ENCODE measurements around the gene XPO1.
"Not testable (repeated sequence)": the region's sequence is repeated elsewhere in the genome, so short reads cannot be mapped to it uniquely, and the experiment has no call there.

Gene XPO1

DNA sequence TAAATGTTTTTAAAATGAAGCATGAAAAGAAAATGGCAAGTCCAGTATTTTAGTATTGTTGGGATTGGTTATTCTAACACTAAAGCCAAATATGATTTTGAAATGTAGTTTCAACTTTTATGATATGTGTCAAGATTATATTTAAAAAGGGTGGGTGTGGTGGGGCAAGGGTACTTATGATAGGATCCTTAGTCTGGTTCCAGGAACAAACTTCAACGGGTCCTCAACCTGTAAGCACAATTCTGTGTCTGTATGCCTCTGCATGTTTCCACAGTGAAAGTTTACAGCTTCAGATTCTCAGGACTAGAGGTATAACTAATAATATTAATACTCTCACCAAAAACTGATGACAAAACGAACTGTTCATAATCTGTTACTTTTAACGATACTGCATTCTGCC is 73.1 kb downstream of the XPO1 start:
- DNase-seq, result no peak

DNA sequence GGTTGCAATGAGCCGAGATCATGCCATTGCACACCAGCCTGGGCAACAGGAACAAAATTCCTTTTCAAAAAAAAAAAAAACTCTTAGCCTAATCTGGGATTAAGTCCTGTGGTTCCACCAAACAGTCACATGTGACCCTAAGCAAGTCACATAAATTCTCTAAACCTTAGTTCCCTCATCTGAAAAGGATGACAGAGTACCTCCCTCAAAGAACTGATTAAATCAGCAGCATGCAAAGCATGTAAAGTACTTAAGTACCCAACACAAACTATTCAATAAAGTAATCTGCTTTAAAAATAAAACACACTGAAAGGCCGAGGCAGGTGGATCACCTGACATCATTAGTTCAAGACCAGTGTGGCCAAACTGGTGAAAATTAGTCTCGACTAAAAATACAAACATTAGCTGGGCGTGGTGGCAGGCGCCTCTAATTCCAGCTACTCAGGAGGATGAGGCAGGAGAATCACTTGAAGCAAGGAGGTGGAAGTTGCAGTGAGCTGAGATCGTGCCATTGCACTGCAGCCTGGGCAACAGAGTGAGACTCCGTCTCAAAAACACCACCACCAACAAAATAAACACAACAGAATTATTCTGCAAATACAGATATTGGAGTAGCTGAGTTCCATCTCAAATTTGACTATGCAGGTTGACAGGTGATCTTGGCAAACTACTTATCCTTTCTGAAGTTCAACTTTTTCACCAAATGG is 74.2 kb downstream of the XPO1 start:
- DNase-seq, result no peak

DNA sequence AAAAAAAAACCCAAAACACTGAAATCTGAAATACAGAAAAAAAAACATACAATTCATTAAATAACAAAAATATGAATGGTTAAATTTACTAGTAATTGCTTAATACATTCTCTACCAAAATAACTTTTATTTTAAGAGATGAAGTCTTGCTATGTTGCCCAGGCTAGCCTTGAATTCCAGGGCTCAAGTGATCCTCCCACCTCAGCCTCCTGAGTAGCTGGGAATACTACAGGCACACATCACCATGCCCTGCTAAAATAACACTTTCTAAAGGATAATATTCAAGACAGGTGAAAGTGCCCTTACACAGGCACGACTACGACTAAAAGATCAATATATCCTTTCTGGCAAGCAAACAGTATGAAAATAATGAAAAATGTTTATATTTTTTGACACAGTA is 76.8 kb downstream of the XPO1 start:
- DNase-seq, result no peak

DNA sequence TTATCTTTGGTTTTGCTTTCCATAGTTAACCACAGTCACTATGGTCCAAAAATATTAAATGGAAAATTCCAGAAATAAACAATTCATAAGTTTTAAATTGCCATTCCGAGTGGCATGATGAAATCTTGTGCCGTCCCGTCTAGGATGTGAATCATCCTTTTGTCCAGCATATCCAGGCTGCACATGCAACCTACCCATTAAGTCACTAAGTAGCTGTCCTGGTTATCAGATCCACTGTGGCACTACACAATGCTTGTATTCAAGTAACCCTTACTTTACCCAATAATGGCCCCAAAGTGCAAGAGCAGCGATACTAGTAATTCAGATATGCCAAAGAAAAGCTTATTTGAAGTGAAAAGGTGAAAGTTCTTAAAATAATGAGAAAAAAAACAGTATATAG is 78.0 kb downstream of the XPO1 start:
- no peak for DNase-seq

- no peak for DNase-seq
Measured at GRCh38 chr2:61456746-61457420, 81.3 kb downstream of the XPO1 start.

DNA sequence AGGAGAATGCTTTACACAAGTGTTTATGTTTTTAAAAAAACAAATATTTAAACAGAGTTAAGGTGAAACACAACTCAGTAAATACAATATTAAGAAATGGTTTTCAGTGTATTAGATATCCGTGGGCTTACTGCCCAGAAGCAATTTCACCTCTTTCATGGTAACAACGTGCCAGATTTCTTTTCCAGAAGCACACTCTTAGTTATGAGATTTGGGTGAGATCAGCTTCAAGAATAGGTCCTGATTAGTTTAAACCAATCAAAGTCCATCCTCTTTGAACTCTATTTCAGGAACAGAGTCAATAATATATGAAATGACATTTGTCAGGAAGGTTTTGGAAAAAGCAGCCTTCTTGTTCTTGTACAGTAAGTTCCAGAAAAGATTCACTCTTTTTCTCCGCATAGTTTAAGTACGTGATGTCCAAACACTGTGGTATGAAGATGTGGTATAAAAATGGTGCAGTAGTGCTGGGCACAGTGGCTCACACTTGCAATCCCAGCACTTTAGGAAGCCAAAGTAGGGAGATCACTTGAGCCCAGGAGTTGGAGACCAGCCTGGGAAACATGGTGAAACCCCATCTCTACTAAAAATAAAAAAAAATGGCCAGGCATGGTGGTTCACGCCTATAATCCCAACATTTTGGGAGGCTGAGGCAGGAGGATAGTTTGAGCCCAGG is 81.9 kb downstream of the XPO1 start:
- no peak for DNase-seq

- DNase-seq, result not testable (repeated sequence)
Measured at GRCh38 chr2:61454972-61455371, 83.2 kb downstream of the XPO1 start.

GRCh38 chr2:61454383-61454782 is 83.8 kb downstream of the XPO1 start:
- no peak for DNase-seq

- no peak for DNase-seq
Measured at GRCh38 chr2:61452392-61452791, 85.8 kb downstream of the XPO1 start.

DNA sequence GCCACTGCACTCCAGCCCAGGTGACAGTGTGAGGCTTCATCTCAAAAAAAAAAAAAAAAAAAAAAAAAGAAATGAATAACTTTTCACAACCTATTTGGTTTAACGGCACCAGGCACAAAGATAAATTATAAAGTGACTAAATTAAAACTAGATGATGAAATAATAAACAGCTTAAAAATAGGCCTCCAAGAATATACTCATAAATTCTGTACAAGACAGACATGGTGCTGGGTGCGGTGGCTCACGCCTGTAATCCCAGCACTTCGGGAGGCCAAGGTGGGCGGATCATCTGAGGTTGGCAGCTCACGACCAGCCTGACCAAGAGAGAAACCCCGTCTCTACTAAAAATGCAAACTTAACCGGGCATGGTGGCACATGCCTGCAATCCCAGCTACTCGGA is 87.0 kb downstream of the XPO1 start:
- no peak for DNase-seq

DNA sequence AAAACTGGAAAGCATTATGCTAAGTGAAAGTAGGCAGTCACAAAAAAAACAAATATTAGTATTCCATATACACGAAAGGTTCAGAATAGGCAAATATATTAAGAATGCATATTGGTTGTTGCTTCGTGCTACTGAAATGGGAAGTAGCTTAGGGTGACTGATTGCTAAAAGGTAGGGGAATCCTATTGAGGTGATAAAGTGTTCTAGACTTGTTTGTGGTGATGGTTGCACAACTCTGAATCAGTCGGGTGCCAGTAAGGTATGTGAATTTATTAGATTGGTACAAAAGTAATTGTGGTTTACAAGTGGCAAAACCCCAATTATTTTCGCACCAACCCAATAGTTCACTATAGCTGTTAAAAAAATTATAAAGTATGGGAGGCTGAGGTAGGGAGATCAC is 88.0 kb downstream of the XPO1 start:
- no peak for DNase-seq

DNA sequence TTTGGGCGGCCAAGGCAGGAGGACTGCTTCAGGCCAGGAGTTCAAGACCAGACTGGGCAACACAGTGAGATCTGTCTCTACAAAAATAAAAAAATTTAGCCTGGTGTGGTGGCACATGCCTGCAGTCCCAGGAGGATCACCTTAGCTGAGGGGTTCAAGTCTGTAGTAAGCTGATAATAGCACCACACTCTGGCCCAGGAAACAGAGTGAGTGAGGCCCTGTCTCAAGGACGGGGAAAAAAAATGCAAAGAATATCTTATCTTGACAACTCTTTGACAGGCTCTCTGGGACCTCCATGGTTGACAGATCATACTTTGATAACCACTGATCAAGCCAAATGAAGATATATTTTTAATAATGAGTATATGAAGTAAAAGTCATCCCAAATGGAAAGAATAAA is 89.9 kb downstream of the XPO1 start:
- DNase-seq, result no peak

GRCh38 chr2:61446971-61447370 is 91.2 kb downstream of the XPO1 start:
- DNase-seq, result not testable (repeated sequence)

- DNase-seq, result no peak
Measured at GRCh38 chr2:61443342-61444041, 94.7 kb downstream of the XPO1 start.

- DNase-seq, result no peak
Measured at GRCh38 chr2:61439241-61440002, 98.7 kb downstream of the XPO1 start.

- no peak for DNase-seq
Measured at GRCh38 chr2:61438670-61439069, 99.5 kb downstream of the XPO1 start.

GRCh38 chr2:61437170-61437569 is 101.0 kb downstream of the XPO1 start:
- no peak for DNase-seq

DNA sequence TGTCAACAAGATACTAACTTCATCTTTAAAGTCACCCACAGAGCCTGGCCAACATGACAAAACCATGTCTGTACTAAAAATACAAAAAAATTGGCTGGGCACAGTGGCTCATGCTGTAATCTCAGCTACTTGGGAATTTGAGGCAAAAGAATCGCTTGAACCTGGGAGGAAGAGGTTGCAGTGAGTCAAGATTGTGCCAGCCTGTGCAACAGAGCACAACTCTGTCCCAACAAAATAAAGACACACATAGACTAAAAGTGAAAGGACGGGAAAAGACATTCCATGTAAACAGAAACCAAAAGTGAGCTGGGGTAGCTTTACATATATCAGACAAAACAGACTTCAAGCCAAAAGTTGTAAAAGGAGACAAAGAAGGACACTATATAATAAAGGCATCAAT is 102.1 kb downstream of the XPO1 start:
- no peak for DNase-seq

GRCh38 chr2:61435291-61435690 is 102.9 kb downstream of the XPO1 start:
- DNase-seq, result no peak

DNA sequence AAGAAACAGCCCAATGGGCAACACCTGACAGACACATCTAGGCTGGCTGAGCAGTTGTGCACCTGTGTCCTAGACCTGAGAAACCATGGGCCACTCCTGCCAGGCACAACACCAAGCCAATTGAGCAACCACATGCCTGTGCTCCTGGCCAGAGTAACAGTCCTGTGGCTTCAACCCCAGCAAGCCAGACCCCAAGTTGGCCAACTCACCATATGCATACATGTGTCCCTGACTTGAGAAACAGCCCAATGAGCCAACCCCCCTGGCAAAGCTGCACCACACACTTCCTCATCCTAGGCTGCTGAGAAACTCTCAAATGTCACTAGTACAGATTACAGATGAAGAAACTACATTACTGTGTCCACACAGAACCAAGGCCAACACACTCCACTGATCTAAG is 103.8 kb downstream of the XPO1 start:
- DNase-seq, result no peak

- no peak for DNase-seq
Measured at GRCh38 chr2:61433606-61434005, 104.5 kb downstream of the XPO1 start.

DNA sequence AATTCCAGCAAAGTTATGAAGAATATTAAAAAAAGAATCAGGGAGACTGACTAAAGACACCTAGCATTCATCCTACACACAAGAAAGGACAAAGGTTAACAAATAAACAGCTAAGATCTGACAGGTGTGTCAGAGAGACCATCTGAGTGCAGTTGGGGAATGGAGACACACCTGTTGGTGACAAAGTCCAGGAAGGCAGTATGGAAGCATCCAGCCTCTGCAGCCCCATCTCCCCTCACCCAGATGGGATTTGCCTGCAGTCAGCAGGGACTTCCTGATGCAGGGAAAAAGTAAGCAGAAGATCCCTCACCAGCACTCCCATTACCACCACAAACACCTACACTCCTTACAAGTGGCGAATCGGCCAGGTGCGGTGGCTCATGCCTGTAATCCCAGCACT is 105.2 kb downstream of the XPO1 start:
- no peak for DNase-seq

DNA sequence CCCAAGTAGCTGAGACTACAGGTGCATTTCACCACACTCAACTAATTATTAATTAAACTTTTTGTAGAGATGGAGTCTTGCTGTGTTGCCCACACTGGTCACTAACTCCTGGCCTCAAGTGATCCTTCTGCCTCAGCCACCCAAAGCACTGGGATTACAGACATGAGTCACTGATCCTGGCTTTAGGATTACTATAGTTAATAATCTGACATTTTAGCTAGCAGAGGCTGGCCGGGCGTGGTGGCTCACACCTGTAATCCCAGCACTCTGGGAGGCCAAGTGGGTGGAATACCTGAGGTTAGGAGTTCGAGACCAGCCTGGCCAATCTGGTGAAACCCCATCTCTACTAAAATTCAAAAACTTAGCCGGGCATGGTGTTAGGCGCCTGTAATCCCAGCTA is 106.8 kb downstream of the XPO1 start:
- no peak for DNase-seq
